NCI-H1436 (cell line): ENCODE measurements around the gene ELMOD1.
A peak's percentile ranks its signal among the peaks of the same experiment; 100 is the strongest.

Experiments used
- DNase-seq: peaks from one replicate; lab custom pipeline; 2025; lab: John Stamatoyannopoulos, UW

ELMOD1 gene

GRCh38 chr11:107688322-107688918 lies 97.5 kb downstream of the ELMOD1 start:
- no peak for DNase-seq

GRCh38 chr11:107689317-107690202 lies 98.6 kb downstream of the ELMOD1 start:
- DNase-seq = peak; percentile 51

GRCh38 chr11:107691000-107691750 lies 100.2 kb downstream of the ELMOD1 start:
- no peak for DNase-seq

- DNase-seq = no peak
Measured at GRCh38 chr11:107695446-107695845, 104.5 kb downstream of the ELMOD1 start.

GRCh38 chr11:107696140-107696539 lies 105.2 kb downstream of the ELMOD1 start:
- no peak for DNase-seq

- no peak for DNase-seq
Measured at GRCh38 chr11:107697291-107697690, 106.3 kb downstream of the ELMOD1 start.

GRCh38 chr11:107699371-107700285 lies 108.7 kb downstream of the ELMOD1 start:
- no peak for DNase-seq

GRCh38 chr11:107702109-107702660 lies 111.2 kb downstream of the ELMOD1 start:
- no peak for DNase-seq

- DNase-seq = no peak
Measured at GRCh38 chr11:107702723-107703122, 111.8 kb downstream of the ELMOD1 start.

- DNase-seq = no peak
Measured at GRCh38 chr11:107704451-107704850, 113.5 kb downstream of the ELMOD1 start.

- DNase-seq = no peak
Measured at GRCh38 chr11:107705027-107705426, 114.1 kb downstream of the ELMOD1 start.

- DNase-seq = no peak
Measured at GRCh38 chr11:107706531-107706930, 115.6 kb downstream of the ELMOD1 start.

GRCh38 chr11:107707215-107707671 lies 116.3 kb downstream of the ELMOD1 start:
- no peak for DNase-seq

GRCh38 chr11:107707807-107708206 lies 116.9 kb downstream of the ELMOD1 start:
- no peak for DNase-seq

GRCh38 chr11:107708792-107709191 lies 117.8 kb downstream of the ELMOD1 start:
- no peak for DNase-seq

- DNase-seq = no peak
Measured at GRCh38 chr11:107710301-107710700, 119.4 kb downstream of the ELMOD1 start.

- no peak for DNase-seq
Measured at GRCh38 chr11:107711861-107712755, 121.2 kb downstream of the ELMOD1 start, which contains the start of gene SLN. SLN (minus strand) TSS chr11:107712056.

GRCh38 chr11:107713009-107713408 lies 122.1 kb downstream of the ELMOD1 start:
- DNase-seq = peak; percentile 20
